Measurements from ENCODE around the gene SLC37A1. TPM values are rescaled to one million over a fixed set of nuclear protein-coding genes. Genes with fewer than 3 reads are reported as not detected.

Gene SLC37A1
- total RNA-seq, 4 donors from 2014 or later: 4.0 to 5.8 (median 5.1) TPM

DNA sequence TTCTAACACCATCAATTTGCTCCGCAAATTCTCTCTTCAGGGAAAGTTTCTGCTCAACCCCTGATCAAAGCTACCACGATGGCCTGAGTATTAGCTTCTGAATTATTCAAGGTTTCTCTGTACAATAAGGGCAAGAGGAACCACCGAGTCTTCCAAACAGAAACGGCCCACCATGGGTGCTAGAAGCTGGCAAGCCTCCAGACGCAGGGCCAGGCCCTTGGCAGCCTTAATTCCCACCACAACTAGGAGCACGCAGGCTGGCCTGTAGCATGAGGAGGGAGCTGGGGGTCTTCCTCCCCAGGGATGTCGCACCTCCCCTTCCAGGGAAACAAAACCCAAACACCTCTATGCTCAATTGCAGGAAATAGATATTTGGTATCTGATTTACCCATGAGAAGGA is 28.7 kb upstream of the SLC37A1 start:
- no peak for TF ChIP-seq CTCF (IDR thresholded peaks at IDR 0.05; ENCODE audit: low read depth)

- TF ChIP-seq CTCF (IDR thresholded peaks at IDR 0.05; ENCODE audit: low read depth): no peak
Observed at GRCh38 chr21:42486072-42486471, 27.6 kb upstream of the SLC37A1 start.

DNA sequence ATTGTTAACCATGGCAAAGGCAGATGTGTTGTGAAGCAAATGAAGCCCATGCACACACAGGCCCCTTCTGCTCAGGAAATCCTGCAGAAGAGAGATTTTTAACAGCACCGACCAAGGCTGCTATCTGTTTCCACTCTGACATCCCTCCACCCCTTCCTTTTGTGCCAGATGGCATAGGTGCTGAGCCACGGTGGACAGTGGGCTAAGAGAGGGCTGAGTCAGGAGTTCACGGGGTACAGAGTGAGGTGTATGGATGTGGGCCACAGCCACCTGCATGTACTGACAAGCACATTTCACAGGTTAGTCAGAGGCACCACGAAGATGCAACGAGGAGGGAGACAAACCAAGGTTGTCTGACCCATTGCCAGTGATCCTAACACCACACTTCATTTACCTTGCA is 27.1 kb upstream of the SLC37A1 start:
- no peak for TF ChIP-seq CTCF (IDR thresholded peaks at IDR 0.05; ENCODE audit: low read depth)

DNA sequence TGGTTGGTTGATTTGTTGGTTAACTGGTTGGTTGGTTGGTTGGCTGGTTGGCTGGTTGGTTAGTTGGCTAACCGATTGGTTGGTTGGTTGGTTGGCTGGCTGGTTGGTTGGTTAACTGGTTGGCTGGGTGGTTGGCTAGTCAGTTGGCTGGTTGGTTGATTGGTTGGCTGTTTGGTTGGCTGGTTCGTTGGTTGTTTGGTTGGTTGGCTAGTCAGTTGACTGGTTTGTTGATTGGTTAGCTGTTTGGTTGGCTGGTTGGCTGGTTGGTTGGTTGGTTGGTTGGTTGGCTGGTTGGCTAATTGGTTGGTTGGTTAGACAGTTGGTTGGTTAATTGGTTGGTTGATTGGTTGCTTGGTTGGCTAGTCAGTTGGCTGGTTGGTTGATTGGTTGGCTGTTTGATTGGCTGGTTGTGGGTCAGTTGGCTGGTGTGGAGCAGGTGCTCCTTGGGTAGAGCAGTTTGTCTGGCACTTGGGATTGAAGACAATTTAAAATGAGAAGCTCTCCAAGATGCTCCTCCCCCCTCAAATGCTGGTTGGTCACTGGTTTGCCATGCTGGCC is 24.6 kb upstream of the SLC37A1 start:
- TF ChIP-seq CTCF (IDR thresholded peaks at IDR 0.05; ENCODE audit: low read depth): no peak

- no peak for TF ChIP-seq CTCF (IDR thresholded peaks at IDR 0.05; ENCODE audit: low read depth)
Observed at GRCh38 chr21:42489991-42490390, 23.7 kb upstream of the SLC37A1 start.

DNA sequence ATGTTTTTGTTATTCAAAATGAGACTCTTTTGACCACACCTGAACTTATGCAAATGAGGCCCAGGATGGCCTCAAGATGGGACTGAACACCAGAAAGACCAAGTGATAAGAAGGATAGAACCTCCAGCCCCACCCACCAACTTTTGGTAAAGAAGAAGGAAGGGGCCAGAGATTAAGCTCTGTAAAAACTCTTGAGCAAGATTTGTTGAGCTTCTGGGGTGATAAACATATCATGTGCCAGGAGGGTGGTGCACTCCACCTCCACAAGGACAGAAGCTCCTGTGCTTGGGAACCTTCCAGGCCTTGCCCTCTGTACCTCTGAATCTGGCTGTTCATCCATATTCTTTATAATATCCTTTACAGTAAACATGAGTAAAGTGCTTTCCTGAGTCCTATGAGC is 22.9 kb upstream of the SLC37A1 start:
- no peak for TF ChIP-seq CTCF (IDR thresholded peaks at IDR 0.05; ENCODE audit: low read depth)

GRCh38 chr21:42491328-42491727 is 22.3 kb upstream of the SLC37A1 start:
- no peak for TF ChIP-seq CTCF (IDR thresholded peaks at IDR 0.05; ENCODE audit: low read depth)

All from subcutaneous adipose tissue (tissue), 4 donors.